Measurements from ENCODE around the gene ACTG1. TPM values are rescaled to one million over a fixed set of nuclear protein-coding genes. Genes with fewer than 3 reads are reported as not detected.

ACTG1 gene
- total and polyA plus RNA-seq, 2 of the 13 experiments (the other 11 are each of a cell fraction or from before 2014, with no cell fraction given), result 973 to 1,138 TPM

DNA sequence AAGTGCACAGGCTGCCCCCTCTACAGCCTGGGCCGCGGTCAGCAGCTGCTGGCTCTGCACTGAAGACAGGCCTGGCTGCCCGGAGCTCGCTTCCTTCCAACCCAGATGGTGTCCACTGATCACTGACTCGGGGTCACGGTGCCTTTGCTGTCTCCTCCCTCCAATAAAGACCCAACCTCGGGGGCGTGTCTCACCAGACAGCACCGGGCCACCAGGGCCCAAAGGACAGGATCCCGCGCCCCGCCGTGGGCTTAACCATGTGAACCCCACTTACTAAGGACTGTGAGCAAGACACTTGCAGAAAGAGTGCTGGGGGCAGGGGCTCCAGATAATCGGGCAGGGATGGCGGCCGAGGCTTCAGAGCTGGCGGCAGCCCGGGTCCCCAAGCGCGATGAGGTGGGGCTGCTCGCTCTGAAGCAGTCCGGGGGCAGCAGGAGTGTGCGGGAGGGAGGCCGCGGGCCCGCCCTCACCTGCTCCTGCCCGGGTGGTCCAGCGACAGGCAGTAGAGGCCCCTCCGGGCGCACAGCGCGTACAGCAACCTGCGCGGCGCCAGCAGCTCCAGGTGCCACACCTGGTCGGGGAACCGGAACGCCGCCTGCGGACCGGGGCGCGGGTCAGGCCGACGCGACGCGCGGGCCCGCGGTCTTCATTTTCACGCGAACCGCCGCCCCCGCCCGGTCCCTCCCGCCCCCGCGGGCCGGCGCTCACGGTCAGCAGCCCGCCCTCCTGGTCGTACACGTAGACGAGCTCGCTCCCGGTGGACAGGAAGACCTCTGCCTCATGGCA, 39.1 kb upstream of the ACTG1 start (continued):
- TF ChIP-seq MAF1 (CRISPR knock-in tag; IDR thresholded peaks at IDR 0.05; ENCODE audit: borderline replicate concordance) (no peak), TMF1 (CRISPR knock-in tag; IDR thresholded peaks at IDR 0.05; ENCODE audit: low read depth) (0 out of 2 replicates have a peak, but pooled peaks have one; percentile 73), ZNF205 (CRISPR knock-in tag; IDR thresholded peaks at IDR 0.05) (no peak), POLR2A (IDR thresholded peaks at IDR 0.05; ENCODE audit: insufficient read depth in 1 of 2, low read depth in 2 of 2, low read length in 2 of 2) (peak; percentile 44 to 62; a peak in 3 of 4 replicates), ZNF501 (CRISPR knock-in tag; IDR thresholded peaks at IDR 0.05) (no peak), CCAR2 (optimal IDR thresholded peaks at IDR 0.05; ENCODE audit: low read depth, low read length) (no peak), ZNF3 (CRISPR knock-in tag; IDR thresholded peaks at IDR 0.05) (no peak), RXRA (CRISPR knock-in tag; IDR thresholded peaks at IDR 0.05) (peak; percentile 47; the same call in 1 of the 2 replicates), SIX1 (CRISPR knock-in tag; IDR thresholded peaks at IDR 0.05; ENCODE audit: borderline replicate concordance) (no peak), HMG20A (CRISPR knock-in tag; IDR thresholded peaks at IDR 0.05; ENCODE audit: borderline replicate concordance) (no peak), RORA (CRISPR knock-in tag; IDR thresholded peaks at IDR 0.05) (no peak), MBNL3 (CRISPR knock-in tag; conservative IDR thresholded peaks at IDR 0.05) (no peak)
- TF ChIP-seq, protein P1, sequence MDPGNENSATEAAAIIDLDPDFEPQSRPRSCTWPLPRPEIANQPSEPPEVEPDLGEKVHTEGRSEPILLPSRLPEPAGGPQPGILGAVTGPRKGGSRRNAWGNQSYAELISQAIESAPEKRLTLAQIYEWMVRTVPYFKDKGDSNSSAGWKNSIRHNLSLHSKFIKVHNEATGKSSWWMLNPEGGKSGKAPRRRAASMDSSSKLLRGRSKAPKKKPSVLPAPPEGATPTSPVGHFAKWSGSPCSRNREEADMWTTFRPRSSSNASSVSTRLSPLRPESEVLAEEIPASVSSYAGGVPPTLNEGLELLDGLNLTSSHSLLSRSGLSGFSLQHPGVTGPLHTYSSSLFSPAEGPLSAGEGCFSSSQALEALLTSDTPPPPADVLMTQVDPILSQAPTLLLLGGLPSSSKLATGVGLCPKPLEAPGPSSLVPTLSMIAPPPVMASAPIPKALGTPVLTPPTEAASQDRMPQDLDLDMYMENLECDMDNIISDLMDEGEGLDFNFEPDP (CRISPR knock-in tag; conservative IDR thresholded peaks at IDR 0.05), result no peak; the same call in 1 of the 2 replicates
- TF ChIP-seq, protein P2, sequence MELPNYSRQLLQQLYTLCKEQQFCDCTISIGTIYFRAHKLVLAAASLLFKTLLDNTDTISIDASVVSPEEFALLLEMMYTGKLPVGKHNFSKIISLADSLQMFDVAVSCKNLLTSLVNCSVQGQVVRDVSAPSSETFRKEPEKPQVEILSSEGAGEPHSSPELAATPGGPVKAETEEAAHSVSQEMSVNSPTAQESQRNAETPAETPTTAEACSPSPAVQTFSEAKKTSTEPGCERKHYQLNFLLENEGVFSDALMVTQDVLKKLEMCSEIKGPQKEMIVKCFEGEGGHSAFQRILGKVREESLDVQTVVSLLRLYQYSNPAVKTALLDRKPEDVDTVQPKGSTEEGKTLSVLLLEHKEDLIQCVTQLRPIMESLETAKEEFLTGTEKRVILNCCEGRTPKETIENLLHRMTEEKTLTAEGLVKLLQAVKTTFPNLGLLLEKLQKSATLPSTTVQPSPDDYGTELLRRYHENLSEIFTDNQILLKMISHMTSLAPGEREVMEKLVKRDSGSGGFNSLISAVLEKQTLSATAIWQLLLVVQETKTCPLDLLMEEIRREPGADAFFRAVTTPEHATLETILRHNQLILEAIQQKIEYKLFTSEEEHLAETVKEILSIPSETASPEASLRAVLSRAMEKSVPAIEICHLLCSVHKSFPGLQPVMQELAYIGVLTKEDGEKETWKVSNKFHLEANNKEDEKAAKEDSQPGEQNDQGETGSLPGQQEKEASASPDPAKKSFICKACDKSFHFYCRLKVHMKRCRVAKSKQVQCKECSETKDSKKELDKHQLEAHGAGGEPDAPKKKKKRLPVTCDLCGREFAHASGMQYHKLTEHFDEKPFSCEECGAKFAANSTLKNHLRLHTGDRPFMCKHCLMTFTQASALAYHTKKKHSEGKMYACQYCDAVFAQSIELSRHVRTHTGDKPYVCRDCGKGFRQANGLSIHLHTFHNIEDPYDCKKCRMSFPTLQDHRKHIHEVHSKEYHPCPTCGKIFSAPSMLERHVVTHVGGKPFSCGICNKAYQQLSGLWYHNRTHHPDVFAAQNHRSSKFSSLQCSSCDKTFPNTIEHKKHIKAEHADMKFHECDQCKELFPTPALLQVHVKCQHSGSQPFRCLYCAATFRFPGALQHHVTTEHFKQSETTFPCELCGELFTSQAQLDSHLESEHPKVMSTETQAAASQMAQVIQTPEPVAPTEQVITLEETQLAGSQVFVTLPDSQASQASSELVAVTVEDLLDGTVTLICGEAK (IDR thresholded peaks at IDR 0.05), result no peak
- TF ChIP-seq, protein P2 (CRISPR knock-in tag; IDR thresholded peaks at IDR 0.05), result no peak
- TF ChIP-seq, protein P3, sequence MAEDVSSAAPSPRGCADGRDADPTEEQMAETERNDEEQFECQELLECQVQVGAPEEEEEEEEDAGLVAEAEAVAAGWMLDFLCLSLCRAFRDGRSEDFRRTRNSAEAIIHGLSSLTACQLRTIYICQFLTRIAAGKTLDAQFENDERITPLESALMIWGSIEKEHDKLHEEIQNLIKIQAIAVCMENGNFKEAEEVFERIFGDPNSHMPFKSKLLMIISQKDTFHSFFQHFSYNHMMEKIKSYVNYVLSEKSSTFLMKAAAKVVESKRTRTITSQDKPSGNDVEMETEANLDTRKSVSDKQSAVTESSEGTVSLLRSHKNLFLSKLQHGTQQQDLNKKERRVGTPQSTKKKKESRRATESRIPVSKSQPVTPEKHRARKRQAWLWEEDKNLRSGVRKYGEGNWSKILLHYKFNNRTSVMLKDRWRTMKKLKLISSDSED (CRISPR knock-in tag; IDR thresholded peaks at IDR 0.05), result no peak
- TF ChIP-seq, protein P4, sequence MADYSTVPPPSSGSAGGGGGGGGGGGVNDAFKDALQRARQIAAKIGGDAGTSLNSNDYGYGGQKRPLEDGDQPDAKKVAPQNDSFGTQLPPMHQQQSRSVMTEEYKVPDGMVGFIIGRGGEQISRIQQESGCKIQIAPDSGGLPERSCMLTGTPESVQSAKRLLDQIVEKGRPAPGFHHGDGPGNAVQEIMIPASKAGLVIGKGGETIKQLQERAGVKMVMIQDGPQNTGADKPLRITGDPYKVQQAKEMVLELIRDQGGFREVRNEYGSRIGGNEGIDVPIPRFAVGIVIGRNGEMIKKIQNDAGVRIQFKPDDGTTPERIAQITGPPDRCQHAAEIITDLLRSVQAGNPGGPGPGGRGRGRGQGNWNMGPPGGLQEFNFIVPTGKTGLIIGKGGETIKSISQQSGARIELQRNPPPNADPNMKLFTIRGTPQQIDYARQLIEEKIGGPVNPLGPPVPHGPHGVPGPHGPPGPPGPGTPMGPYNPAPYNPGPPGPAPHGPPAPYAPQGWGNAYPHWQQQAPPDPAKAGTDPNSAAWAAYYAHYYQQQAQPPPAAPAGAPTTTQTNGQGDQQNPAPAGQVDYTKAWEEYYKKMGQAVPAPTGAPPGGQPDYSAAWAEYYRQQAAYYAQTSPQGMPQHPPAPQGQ (CRISPR knock-in tag; IDR thresholded peaks at IDR 0.05; ENCODE audit: borderline replicate concordance), result no peak
